Vagina (tissue), 2 donors: Measurements from ENCODE around the gene TMEM61.
"Not testable (repeated sequence)": the region's sequence is repeated elsewhere in the genome, so short reads cannot be mapped to it uniquely, and the experiment has no call there.

Experiments used
- POLR2A ChIP-seq, 2 donors: fragments of 450-650 bp; IDR thresholded peaks; one replicate each; pipeline ENCODE4 v1.6.1; 2017; ENCODE audit warnings: antibody characterized with exemption in 2 of 2, mild to moderate bottlenecking in 2 of 2, moderate library complexity in 2 of 2
- POLR2AphosphoS5 ChIP-seq, 2 donors: sonication (generic); formaldehyde crosslinking; IDR thresholded peaks; one replicate each; pipeline ENCODE4 v1.9.0; 2017; ENCODE audit warnings: antibody characterized with exemption in 2 of 2, mild to moderate bottlenecking in 2 of 2, low read depth in 1 of 2; ENCODE audit not compliant: insufficient read depth in 1 of 2
- TF ChIP-seq, protein P1 (sequence below), 3 experiments: fragments of 450-650 bp in 2 of 3; fragments of 200-600 bp in 1 of 3; sonication (generic) in 1 of 3; IDR thresholded peaks; one replicate each; pipeline ENCODE4 v1.5.1; 2017 to 2019; ENCODE audit warnings: antibody characterized with exemption in 3 of 3, mild to moderate bottlenecking in 2 of 3, moderate library complexity in 2 of 3

DNA sequence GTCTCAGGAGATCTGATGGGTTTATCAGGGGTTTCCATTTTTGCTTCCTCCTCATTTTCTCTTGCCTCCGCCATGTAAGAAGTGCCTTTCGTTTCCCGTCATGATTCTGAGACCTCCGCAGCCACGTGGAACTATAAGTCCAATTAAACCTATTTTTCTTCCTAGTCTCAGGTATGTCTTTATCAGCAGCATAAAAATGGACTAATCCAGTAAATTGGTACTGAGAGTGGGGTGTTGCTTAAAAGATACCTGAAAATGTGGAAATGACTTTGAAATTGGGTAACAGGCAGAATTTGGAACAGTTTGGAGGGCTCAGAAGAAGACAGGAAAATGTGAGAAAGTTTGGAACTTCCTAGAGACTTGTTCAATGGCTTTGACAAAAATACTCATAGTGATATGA is 50.7 kb downstream of the TMEM61 start:
- TF ChIP-seq, protein P1, sequence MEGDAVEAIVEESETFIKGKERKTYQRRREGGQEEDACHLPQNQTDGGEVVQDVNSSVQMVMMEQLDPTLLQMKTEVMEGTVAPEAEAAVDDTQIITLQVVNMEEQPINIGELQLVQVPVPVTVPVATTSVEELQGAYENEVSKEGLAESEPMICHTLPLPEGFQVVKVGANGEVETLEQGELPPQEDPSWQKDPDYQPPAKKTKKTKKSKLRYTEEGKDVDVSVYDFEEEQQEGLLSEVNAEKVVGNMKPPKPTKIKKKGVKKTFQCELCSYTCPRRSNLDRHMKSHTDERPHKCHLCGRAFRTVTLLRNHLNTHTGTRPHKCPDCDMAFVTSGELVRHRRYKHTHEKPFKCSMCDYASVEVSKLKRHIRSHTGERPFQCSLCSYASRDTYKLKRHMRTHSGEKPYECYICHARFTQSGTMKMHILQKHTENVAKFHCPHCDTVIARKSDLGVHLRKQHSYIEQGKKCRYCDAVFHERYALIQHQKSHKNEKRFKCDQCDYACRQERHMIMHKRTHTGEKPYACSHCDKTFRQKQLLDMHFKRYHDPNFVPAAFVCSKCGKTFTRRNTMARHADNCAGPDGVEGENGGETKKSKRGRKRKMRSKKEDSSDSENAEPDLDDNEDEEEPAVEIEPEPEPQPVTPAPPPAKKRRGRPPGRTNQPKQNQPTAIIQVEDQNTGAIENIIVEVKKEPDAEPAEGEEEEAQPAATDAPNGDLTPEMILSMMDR (IDR thresholded peaks at IDR 0.05): not testable (repeated sequence)
- TF ChIP-seq POLR2A (IDR thresholded peaks at IDR 0.05); POLR2AphosphoS5 (IDR thresholded peaks at IDR 0.05; ENCODE audit: insufficient read depth in 1 of 2, low read depth in 1 of 2): not testable (repeated sequence)
